Stimulated activated CD4-positive, alpha-beta T cell treated with anti-CD3 and anti-CD28 coated beads, Interleukin-15, amount 100 ng/mL, for 24 hours (primary cell): Measurements from ENCODE around the gene NFXL1.
"Not testable (repeated sequence)": the region's sequence is repeated elsewhere in the genome, so short reads cannot be mapped to it uniquely, and the experiment has no call there.

ENCODE experiments used
- DNase-seq: peaks from one replicate; pipeline ENCODE4 v3.0.0-alpha.2; 2020

NFXL1 gene

DNA sequence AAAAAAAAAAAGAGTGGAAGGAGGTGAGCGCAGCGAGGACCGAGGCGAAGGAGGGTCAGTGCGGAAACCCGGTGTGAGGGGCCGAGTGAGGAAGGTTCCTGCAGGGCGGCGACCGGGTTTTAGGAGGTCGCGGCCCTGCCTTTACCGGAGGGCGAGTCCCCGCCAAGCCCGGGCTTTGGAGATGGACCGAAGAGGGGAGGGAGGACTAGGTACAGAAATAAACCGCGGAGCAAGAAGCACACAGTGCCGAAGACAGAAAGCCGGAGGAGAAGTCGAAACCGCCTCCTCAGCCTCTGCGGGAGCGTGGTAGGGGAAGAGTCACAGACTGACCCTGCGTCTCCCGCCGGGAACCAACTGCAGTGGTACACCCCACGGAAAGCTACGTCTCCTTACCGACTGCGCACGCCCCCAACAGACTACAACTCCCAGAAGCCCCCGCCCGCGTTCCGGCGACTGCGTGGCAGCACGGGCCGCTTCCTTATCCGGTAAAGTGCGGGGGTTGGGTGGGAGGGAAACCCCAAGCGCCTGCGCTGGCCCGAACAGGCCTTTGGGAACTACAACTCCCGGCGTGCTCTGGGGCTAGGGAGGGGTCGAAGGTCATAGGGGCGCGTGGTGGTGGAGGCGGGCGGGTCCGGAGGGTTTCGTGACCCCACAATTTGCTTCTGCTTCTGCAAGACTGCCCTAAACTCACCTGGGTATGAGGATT lies at the start of gene NFXL1:
Gene NFXL1, minus strand, starts transcription at position 364 of the 706 bp plus-strand sequence. CDS start 380 bp downstream, outside the sequence.
- peak; percentile 98 for DNase-seq

DNA sequence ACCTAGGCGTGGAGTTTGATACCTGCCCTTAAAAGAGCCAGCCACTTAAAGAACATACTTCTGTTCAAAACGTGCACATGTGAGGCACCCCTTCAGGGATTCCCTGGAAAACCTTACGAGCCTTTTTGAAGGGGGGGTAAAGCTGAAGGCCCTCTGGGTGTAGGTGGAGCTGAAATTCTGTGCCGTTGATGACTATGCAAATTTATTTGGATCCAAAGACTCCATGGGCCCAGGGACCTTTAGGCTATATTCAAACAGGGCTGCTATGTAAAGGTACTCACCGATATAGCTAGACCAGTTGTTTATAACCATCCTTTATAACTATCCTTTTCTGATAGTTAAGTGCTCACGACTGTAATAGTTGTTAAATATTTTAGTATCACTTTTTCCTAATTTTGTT lies 40.3 kb upstream of the NFXL1 start:
- DNase-seq = no peak

DNA sequence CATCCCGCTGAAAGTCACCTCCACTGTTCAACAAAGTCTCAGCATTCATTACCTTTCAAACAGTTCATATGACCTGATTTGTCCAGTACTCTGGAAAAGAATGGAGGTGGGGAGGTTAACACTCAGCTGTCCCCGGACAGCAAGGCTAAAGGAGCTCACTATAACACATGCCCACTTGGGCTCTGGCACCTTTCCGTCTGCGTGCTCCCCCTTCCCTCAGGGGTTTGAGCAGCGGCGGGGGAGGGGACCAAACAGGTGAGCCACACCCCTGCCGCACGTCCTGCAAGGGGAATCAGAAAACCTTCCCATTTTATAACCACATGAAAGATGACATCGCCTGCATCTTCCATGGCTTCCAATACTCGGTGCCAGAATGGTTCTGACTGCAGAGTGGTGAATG lies 39.9 kb upstream of the NFXL1 start:
- no peak for DNase-seq

- no peak for DNase-seq
Measured at GRCh38 chr4:47945930-47946726, 31.7 kb upstream of the NFXL1 start.

DNA sequence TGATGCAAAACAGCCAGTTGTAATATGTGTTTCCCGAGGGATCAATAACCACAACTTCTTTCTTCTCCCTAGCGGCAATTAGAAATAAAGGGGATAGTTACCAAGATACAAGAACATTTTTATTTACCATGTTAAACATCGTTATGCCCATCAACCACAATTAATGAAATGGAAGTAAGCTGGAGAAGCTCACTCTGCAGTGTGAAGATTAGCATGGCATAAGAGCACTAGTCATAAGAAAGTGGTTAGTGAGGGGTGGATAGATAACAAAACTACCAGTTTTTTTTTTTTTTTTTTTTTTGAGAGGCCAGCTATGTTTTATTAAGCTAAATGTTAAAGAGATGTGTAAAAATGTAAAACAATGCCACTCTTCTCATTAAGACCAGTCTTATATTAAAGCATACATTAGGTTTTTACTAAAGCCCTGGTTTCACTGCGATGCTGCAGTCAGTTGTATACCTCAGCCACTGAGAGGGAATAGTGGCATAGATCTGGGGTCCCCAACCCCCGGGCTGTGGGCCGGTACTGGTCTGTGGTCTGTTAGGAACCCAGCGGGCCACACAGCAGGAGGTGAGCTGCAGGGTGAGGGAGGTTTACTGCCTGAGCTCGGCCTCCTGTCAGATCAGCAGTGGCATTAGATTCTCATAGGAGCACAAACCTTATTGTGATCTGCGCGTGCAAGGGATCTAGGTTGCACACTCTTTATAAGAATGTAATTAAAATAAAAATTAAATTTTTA lies 27.9 kb upstream of the NFXL1 start:
- no peak for DNase-seq

DNA sequence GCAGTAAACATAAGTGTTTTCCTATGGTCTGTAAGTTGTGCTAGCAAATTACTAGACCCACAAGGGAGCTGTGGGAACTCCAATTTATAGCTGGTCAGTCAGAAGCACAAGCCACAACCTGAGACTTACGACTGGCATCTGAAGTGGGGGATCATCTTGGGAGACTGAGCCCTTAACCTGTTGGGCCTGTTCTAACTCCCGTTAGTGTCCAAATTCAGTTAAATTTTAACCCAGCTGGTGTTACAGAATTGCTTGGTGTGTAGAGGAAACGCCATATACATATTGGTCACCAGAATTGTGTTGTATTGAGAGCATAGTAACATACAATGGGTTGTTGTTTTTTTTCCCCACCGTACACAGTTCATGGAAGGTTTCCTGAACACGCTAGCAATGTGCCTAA lies 25.1 kb upstream of the NFXL1 start:
- no peak for DNase-seq

DNA sequence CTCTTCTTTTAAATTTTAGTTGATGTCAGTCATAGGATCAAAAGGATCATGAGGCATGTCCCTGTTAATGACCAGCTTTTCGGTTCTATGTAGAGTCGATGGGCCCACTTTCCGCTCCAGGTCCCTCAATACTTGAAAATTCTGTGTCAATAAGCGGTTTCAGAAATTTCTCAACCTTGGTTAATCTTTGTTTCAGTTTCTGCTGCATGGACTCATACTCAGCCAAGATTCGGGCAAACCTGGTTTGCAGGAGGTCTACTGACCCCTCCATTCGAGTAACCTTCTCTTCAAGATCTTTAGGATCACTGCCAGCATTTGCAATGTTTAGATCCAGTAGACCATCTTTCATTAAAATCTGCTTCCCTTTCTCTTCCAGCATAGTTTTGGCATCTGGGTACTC lies 22.0 kb upstream of the NFXL1 start:
- no peak for DNase-seq

GRCh38 chr4:47933840-47934239 lies 19.5 kb upstream of the NFXL1 start:
- no peak for DNase-seq

DNA sequence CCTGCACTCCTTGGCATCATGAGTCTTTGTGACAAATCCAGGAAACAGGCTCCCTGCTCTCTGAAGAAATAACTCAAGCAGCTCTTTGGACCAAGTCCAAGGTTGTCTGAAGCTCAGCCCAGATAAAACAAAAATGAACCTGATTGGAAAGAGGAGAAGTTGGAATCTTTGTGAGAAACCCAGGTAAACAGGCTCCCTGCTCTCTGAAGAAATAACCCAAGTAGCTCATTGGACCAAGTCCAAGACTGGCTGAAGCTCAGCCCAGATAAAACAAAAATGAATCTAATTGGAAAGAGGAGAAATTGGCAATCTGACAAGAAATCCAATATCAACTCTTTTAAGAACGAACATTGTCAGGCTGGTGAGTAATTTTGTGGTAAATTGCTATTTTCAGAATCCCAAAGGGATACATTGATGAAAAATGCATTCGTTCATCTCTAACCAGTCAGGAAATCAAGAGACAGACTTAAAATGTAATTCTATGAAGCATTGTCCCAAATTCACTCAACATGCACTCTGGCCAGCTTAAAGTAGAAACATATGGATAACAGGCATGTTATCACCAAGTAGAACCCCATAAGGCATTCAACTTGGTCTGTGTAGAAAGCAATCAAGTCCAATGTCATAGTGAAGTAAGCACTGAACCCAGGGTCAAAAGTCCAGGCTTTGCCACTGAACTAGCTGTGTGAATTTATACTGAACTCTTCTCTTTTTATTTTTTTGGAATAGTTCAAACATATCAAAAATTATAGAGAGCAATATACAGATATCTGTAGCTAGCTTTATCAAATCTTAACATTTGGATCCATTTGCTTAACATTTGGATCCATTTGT lies 16.8 kb upstream of the NFXL1 start:
- no peak for DNase-seq

- DNase-seq = no peak
Measured at GRCh38 chr4:47929682-47930201, 15.4 kb upstream of the NFXL1 start.

DNA sequence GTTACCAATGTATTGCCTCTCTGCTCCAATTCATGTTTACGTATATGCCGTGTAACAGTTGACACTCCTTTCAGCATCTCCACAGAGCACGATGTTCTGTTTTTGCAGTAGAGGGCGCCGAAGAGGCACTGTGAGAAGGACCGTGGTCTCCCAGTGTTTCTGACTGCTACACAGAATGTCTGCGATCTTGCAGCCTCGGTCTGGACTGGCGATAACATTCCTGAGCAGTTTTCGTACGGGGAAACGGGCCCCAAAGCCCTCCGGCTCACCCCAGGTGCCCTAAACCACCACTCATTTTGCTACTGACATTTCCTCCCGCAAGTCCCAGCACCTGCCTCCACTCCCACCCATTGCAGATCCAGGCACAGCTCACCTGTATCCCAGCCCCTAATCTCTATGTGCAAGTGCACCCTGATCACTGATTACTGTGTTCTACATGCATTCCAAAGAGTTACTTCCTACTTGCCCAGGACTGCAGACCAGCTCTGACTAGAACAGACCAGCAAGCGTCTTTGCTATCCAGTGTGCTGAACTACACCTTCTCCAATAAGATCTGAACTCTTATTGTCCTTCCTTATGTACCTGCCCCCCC lies 12.4 kb upstream of the NFXL1 start:
- peak; percentile 64 for DNase-seq

DNA sequence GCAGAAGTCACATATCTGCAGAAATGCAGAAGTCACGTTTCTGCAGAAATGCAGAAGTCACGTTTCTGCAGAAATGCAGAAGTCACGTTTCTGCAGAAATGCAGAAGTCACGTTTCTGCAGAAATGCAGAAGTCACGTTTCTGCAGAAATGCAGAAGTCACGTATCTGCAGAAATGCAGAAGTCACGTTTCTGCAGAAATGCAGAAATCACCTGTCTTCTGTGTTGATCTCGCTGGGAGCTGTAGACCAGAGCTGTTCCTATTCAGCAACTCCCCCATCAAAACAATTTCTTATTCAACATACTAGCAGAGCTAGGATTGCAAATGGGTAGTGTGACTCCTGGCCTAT lies 8.9 kb upstream of the NFXL1 start:
- DNase-seq = not testable (repeated sequence)

DNA sequence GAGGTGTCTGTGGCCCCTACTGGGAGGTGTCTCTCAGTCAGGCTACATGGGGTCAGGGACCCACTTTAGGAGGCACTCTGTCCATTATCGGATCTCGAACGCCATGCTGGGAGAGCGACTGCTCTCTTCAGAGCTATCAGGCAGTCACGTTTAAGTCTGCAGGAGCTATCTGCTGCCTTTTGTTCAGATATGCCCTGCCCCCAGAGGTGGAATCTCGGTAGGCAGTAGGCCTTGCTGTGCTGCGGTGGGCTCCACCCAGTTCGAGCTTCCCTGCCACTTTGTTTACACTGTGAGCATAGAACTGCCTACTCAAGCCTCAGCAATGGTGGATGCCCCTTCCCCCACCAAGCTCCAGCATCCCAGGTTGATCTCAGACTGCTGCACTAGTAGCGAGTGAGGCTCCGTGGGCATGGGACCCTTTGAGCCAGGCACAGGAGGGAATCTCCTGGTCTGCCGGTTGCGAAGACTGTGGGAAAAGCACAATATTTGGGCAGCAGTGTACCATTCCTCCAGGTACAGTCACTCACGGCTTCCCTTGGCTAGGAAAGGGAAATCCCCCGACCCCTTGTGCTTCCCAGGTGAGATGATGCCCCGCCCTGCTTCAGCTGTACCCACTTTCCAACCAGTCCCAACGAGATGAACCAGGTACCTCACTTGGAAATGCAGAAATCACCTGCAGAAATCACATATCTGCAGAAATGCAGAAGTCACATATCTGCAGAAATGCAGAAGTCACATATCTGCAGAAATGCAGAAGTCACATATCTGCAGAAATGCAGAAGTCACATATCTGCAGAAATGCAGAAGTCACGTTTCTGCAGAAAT lies 8.3 kb upstream of the NFXL1 start:
- DNase-seq = not testable (repeated sequence)

- DNase-seq = not testable (repeated sequence)
Measured at GRCh38 chr4:47917163-47917562, 2.8 kb upstream of the NFXL1 start.

DNA sequence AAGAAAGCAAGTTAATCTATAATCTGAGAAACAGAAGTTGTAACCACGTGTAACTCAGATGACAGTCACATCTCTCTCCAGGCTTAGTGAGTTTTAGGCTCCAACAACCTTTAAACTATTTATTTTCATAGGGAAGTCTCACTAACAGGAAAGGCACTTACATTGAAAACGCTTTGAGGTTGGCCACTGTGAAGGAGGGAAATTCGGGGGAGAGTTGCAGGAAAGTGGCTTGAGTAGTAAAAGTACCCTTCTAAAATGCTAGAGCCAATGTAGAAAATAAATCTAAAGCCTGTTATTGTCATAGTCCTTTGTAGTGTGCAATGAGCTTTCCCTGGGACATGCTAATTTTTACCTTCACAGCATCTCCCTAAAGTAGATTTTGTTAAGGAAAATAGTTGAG lies 995 bp upstream of the NFXL1 start:
- no peak for DNase-seq

DNA sequence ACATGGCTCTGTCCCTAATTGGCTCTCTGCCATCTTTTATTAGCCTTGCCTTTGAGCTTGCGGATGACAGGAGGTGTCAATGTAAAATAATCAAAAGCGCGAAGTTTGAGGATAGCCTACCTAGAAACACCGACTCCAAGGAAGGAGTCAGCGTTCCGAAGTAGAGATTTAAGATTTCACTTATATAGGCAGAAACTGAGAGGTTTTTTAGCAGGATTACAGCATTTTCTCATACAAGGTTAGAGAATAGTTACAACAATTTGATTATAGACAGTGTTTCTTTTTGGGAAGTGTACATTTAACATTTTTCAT lies 499 bp upstream of the NFXL1 start:
- no peak for DNase-seq

DNA sequence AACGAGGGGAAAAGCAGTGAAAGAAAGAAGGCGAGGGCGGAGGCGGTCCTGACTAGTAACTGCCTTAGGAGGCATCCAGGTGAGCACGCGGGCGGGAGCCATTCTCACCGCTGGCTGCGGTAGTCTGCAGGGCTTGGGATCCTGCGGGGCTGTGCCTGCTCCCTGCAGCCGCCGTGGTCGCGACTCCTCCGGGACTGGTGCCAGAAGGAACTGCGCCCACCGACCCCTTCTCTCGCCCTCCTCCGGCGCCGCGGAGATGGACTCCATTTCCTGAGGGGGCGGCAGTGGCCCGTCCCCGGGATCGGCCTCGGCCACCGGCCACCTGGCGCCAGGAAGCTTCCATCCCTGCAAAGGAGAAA lies 543 bp downstream of the NFXL1 start:
- DNase-seq = peak; percentile 59

DNA sequence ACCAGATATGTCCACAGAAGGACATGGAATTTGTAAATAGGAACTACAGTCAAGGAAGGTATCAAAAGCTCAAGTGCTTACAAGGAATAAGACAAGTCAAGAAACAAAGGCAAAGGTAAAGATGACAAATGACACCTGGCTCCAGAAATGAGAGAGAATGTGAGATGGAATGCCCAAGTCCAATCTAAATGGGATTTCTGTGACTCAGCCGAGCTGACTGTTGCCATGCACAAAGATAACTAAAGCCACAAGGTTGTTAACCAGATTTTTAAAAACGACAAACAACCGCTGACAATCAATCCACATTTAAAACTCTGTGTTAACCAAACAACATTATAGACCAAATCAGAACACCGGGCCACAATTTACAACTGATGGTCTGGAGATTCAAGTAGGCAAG lies 1.1 kb downstream of the NFXL1 start:
- DNase-seq = no peak

- no peak for DNase-seq
Measured at GRCh38 chr4:47907089-47907646, 7.2 kb downstream of the NFXL1 start.

GRCh38 chr4:47899639-47900038 lies 14.7 kb downstream of the NFXL1 start:
- DNase-seq = no peak

GRCh38 chr4:47891928-47892327 lies 22.5 kb downstream of the NFXL1 start:
- no peak for DNase-seq
